CD14-positive monocyte (primary cell): ENCODE results near the gene CD34. TPM values are rescaled to one million over a fixed set of nuclear protein-coding genes. Genes with fewer than 3 reads are reported as not detected.
A peak's percentile ranks its signal among the peaks of the same experiment; 100 is the strongest.

Experiments
- DNase-seq, 3 donors: peaks; one replicate each; pipeline ENCODE4 v3.0.0-alpha.2; 2011 to 2022
- H2AFZ ChIP-seq: 2 replicates; pipeline ENCODE4 v1.6.0; 2012; ENCODE audit warnings: mild to moderate bottlenecking, low read depth, low read length, inconsistent platforms; ENCODE audit not compliant: insufficient read depth, poor library complexity, severe bottlenecking
- H3K27ac ChIP-seq, 2 donors: 1 replicate in 1 of 2; 2 replicates in 1 of 2; pipeline ENCODE4 v1.5.1; 2012 to 2013; ENCODE audit warnings: low read length in 2 of 2, control low read depth in 1 of 2, inconsistent platforms in 1 of 2, low read depth in 1 of 2, mild to moderate bottlenecking in 1 of 2
- H3K27me3 ChIP-seq, 2 donors: one replicate each; pipeline versions ENCODE4 v1.6.0 to v1.6.1; 2011 to 2013; ENCODE audit warnings: low read length in 2 of 2; ENCODE audit not compliant: control insufficient read depth in 2 of 2, insufficient read depth in 2 of 2
- H3K36me3 ChIP-seq, 2 donors: replicated peaks in 1 of 2; 1 replicate in 1 of 2; 2 replicates in 1 of 2; pipeline versions ENCODE4 v1.5.1 to v1.6.1; 2012 to 2013; ENCODE audit warnings: low read length in 2 of 2, control low read depth in 1 of 2, inconsistent platforms in 1 of 2, mild to moderate bottlenecking in 1 of 2; ENCODE audit not compliant: insufficient read depth in 2 of 2, control insufficient read depth in 1 of 2
- H3K4me1 ChIP-seq, 2 donors: 1 replicate in 1 of 2; 2 replicates in 1 of 2; pipeline versions ENCODE4 v1.5.1 to v1.6.1; 2012 to 2013; ENCODE audit warnings: low read length in 2 of 2, control low read depth in 1 of 2, inconsistent platforms in 1 of 2, mild to moderate bottlenecking in 1 of 2, moderate library complexity in 1 of 2; ENCODE audit not compliant: insufficient read depth in 2 of 2, control insufficient read depth in 1 of 2
- H3K4me2 ChIP-seq: replicated peaks from 2 replicates; pipeline ENCODE3; 2012; ENCODE audit warnings: low read length, moderate library complexity, mild to moderate bottlenecking; ENCODE audit not compliant: poor library complexity, severe bottlenecking; ENCODE audit errors: extremely low read depth
- H3K4me3 ChIP-seq, 3 experiments: fragments of 200-600 bp in 1 of 3; sonication (generic) in 1 of 3; replicated peaks in 1 of 3; 1 replicate in 2 of 3; 2 replicates in 1 of 3; pipeline ENCODE4 v1.5.1; 2011 to 2013; ENCODE audit warnings: low read length in 3 of 3, mild to moderate bottlenecking in 3 of 3, control low read depth in 2 of 3, low read depth in 2 of 3, inconsistent platforms in 1 of 3, moderate library complexity in 1 of 3
- H3K79me2 ChIP-seq: 2 replicates; pipeline ENCODE4 v1.6.0; 2012; ENCODE audit warnings: mild to moderate bottlenecking, control low read depth, inconsistent platforms, low read length, moderate library complexity; ENCODE audit not compliant: insufficient read depth
- H3K9ac ChIP-seq: 2 replicates; pipeline ENCODE4 v1.6.0; 2017; ENCODE audit warnings: low read length, mild to moderate bottlenecking; ENCODE audit not compliant: insufficient read depth, poor library complexity, severe bottlenecking
- H3K9me3 ChIP-seq, 2 donors: replicated peaks in 1 of 2; 1 replicate in 1 of 2; 2 replicates in 1 of 2; pipeline versions ENCODE4 v1.5.1 to v1.6.1; 2012 to 2013; ENCODE audit warnings: low read length in 2 of 2, control low read depth in 1 of 2; ENCODE audit not compliant: control insufficient read depth in 1 of 2, insufficient read depth in 1 of 2
- H4K20me1 ChIP-seq: 2 replicates; pipeline ENCODE4 v1.6.0; 2012; ENCODE audit warnings: mild to moderate bottlenecking, low read length, control low read depth, moderate library complexity; ENCODE audit not compliant: insufficient read depth
- H3K27ac Mint-ChIP-seq, 7 donors: one replicate each; pipeline ENCODE4 v1.8.0; 2020; ENCODE audit warnings: mild to moderate bottlenecking in 7 of 7, mixed read lengths in 7 of 7, moderate library complexity in 6 of 7, inconsistent platforms in 2 of 7
- H3K27me3 Mint-ChIP-seq, 3 donors: one replicate each; pipeline ENCODE4 v1.8.0; 2021 to 2022; ENCODE audit warnings: low read depth in 3 of 3, mild to moderate bottlenecking in 3 of 3, mixed read lengths in 3 of 3, moderate library complexity in 3 of 3, inconsistent platforms in 1 of 3
- H3K36me3 Mint-ChIP-seq, 2 donors: one replicate each; pipeline ENCODE4 v1.8.0; 2020; ENCODE audit warnings: mixed read lengths in 2 of 2, inconsistent platforms in 1 of 2, mild to moderate bottlenecking in 1 of 2
- H3K4me1 Mint-ChIP-seq: one replicate; pipeline ENCODE4 v1.8.0; 2020; ENCODE audit warnings: mild to moderate bottlenecking, mixed read lengths
- H3K4me3 Mint-ChIP-seq, 2 donors: one replicate each; pipeline ENCODE4 v1.8.0; 2020; ENCODE audit warnings: mild to moderate bottlenecking in 2 of 2, mixed read lengths in 2 of 2, moderate library complexity in 1 of 2
- H3K9me3 Mint-ChIP-seq, 7 donors: one replicate each; pipeline ENCODE4 v1.8.0; 2020 to 2022; ENCODE audit warnings: mixed read lengths in 7 of 7, mild to moderate bottlenecking in 6 of 7, moderate library complexity in 6 of 7, inconsistent platforms in 2 of 7
- CTCF ChIP-seq: fragments of 200-600 bp; IDR thresholded peaks from one replicate; pipeline ENCODE4 v1.8.0; 2022; ENCODE audit warnings: antibody characterized with exemption, mild to moderate bottlenecking
- WGBS: methylation state at CpG from one replicate; pipeline ENCODE4 v1.1.5; 2013; ENCODE audit warnings: missing lambda C conversion rate; ENCODE audit not compliant: insufficient coverage; 5-methylcytosine and 5-hydroxymethylcytosine counted together
- intact Hi-C, 2 donors: fragments of 100-400 bp; cut with micrococcal nuclease; formaldehyde crosslinking; loops; one replicate each; pipeline versions ENCODE4 v1.15.0 to v1.15.1; 2023
- polyA plus RNA-seq, 3 donors: library from polyadenylated mRNA; depleted of rRNA in 1 of 3; unstranded in 2 of 3; stranded (reverse) in 1 of 3; fragments of 300-500 nt in 2 of 3; fragments of >200 nt in 1 of 3; fragmentation: Illumina TruSeq in 2 of 3; gene quantifications; 1 replicate in 2 of 3; 2 replicates in 1 of 3; pipeline ENCODE4 v1.2.3, GENCODE V29; 2012 to 2021

CD34 gene
- polyA plus RNA-seq, 3 donors = 0.03 TPM; not detected in 2

GRCh38 chr1:207837673-207838072 is 73.3 kb downstream of the CD34 start:
- intact Hi-C loops = no loop called here
- H3K9me3 Mint-ChIP-seq = no peaks in the 10 kb centered on the region
- no peak for TF ChIP-seq CTCF
- no peak overlapping the region for H3K4me2 ChIP-seq
- H3K4me1 Mint-ChIP-seq = peaks cover 49% of the 10 kb centered on the region
- H3K36me3 Mint-ChIP-seq = peaks cover 47 to 48% of the 10 kb centered on the region in 2 donors
- peaks cover 81% of the 10 kb centered on the region for H3K79me2 ChIP-seq
- H3K4me3 Mint-ChIP-seq = no peak overlapping the region
- H3K9ac ChIP-seq = no peak overlapping the region
- no peak overlapping the region for H3K4me3 ChIP-seq
- no peaks in the 10 kb centered on the region for H3K9me3 ChIP-seq
- peaks cover 25 to 38% of the 10 kb centered on the region in 2 donors for H3K4me1 ChIP-seq
- no peak overlapping the region for H2AFZ ChIP-seq
- peaks cover 0 to 1% (median 0%) of the 10 kb centered on the region in 3 donors for H3K27me3 Mint-ChIP-seq
- H3K36me3 ChIP-seq = peaks cover 3 to 33% of the 10 kb centered on the region in 2 donors
- H3K27me3 ChIP-seq = no peaks in the 10 kb centered on the region
- 100% methylated on average over 1 of the region's 4 CpGs for WGBS
- no peak overlapping the region for H3K27ac ChIP-seq
- peaks cover 95% of the 10 kb centered on the region for H4K20me1 ChIP-seq
- DNase-seq = no peak
- peak overlapping the region in 1 of 7 donors; percentile 41 for H3K27ac Mint-ChIP-seq

- peak overlapping the region in 1 of 7 donors; percentile 60 for H3K27ac Mint-ChIP-seq
- H3K4me3 ChIP-seq = no peak overlapping the region
- no peak overlapping the region for H3K27ac ChIP-seq
- H3K9ac ChIP-seq = no peak overlapping the region
- intact Hi-C loops = no loop called here
- peaks cover 81% of the 10 kb centered on the region for H3K79me2 ChIP-seq
- H3K4me1 ChIP-seq = peaks cover 31 to 38% of the 10 kb centered on the region in 2 donors
- no peak for DNase-seq
- no peak overlapping the region for H3K4me3 Mint-ChIP-seq
- no peak for TF ChIP-seq CTCF
- no peak overlapping the region for H3K4me2 ChIP-seq
- peaks cover 3 to 26% of the 10 kb centered on the region in 2 donors for H3K36me3 ChIP-seq
- no peak overlapping the region for H2AFZ ChIP-seq
- 63% methylated on average over 12 of the region's 15 CpGs for WGBS
- peaks cover 54% of the 10 kb centered on the region for H3K4me1 Mint-ChIP-seq
- no peaks in the 10 kb centered on the region for H3K9me3 Mint-ChIP-seq
- peaks cover 94% of the 10 kb centered on the region for H4K20me1 ChIP-seq
- H3K27me3 Mint-ChIP-seq = peaks cover 0 to 1% (median 0%) of the 10 kb centered on the region in 3 donors
- H3K9me3 ChIP-seq = no peaks in the 10 kb centered on the region
- no peaks in the 10 kb centered on the region for H3K27me3 ChIP-seq
- H3K36me3 Mint-ChIP-seq = peaks cover 45 to 51% of the 10 kb centered on the region in 2 donors
Observed at GRCh38 chr1:207836591-207837347, 74.2 kb downstream of the CD34 start.
